Endothelial cell of umbilical vein (primary cell): Measurements from ENCODE around the gene SYNPO2. TPM values are rescaled to one million over a fixed set of nuclear protein-coding genes. Genes with fewer than 3 reads are reported as not detected.
A peak's percentile ranks its signal among the peaks of the same experiment; 100 is the strongest.

ENCODE experiments used
- BruUV-seq: library from RNA; stranded (reverse); fragments of 400-500 nt; replicated peaks from 2 replicates; lab custom pipeline; 2021; lab: Mats Ljungman, UMichigan
- CTCF ChIA-PET: fragments of 300-600, 350-600 bp; sonication (Branson Sonifier 250); formaldehyde crosslinking; loops from one replicate; lab custom pipeline; 2021; ENCODE audit warnings: antibody characterized with exemption, inconsistent platforms; lab: Charles Lee
- POLR2A ChIA-PET: fragments of 300-600, 350-600 bp; sonication (Branson Sonifier 250); formaldehyde crosslinking; loops from one replicate; lab custom pipeline; 2021; ENCODE audit warnings: antibody characterized with exemption, inconsistent platforms; lab: Charles Lee
- DNase-seq: peaks from one replicate; pipeline ENCODE4 v3.0.0-alpha.2; 2011; ENCODE audit warnings: low read depth, low spot score
- FAIRE-seq: peaks from 2 replicates; lab custom pipeline; 2011; peaks lifted over from hg19 to GRCh38; lab: Jason Lieb, UNC
- H2AFZ ChIP-seq: 2 replicates; pipeline ENCODE4 v1.6.0; 2012; ENCODE audit warnings: low read depth, low read length, control low read depth, inconsistent platforms
- H3K27ac ChIP-seq: 2 replicates; pipeline ENCODE4 v1.5.1; 2011; ENCODE audit warnings: low read depth, mild to moderate bottlenecking, control low read depth, low read length, moderate library complexity; ENCODE audit not compliant: insufficient read depth
- H3K27me3 ChIP-seq, 2 experiments: 2 replicates each; pipeline versions ENCODE4 v1.6.0 to v1.6.1; 2011; ENCODE audit warnings: low read length in 2 of 2, mixed read lengths in 1 of 2; ENCODE audit not compliant: control insufficient read depth in 2 of 2, insufficient read depth in 2 of 2
- H3K36me3 ChIP-seq, 2 experiments: 2 replicates in 1 of 2; 3 replicates in 1 of 2; pipeline ENCODE4 v1.5.1; 2011; ENCODE audit warnings: low read length in 2 of 2, mild to moderate bottlenecking in 1 of 2, moderate library complexity in 1 of 2; ENCODE audit not compliant: control insufficient read depth in 2 of 2, insufficient read depth in 2 of 2; ENCODE audit errors: extremely low read depth in 1 of 2
- H3K4me1 ChIP-seq: 3 replicates; pipeline ENCODE4 v1.5.1; 2011; ENCODE audit warnings: mild to moderate bottlenecking, low read length; ENCODE audit not compliant: control insufficient read depth, insufficient read depth; ENCODE audit errors: extremely low read depth
- H3K4me2 ChIP-seq: 2 replicates; pipeline ENCODE4 v1.6.1; 2011; ENCODE audit warnings: low read length, control low read depth, mixed read lengths; ENCODE audit not compliant: insufficient read depth
- H3K4me3 ChIP-seq, 3 experiments: fragments of 200-600 bp in 1 of 3; sonication (generic), shearing (Covaris generic) in 1 of 3; replicated peaks in 1 of 3; 2 replicates each; pipeline ENCODE4 v1.5.1; 2011 to 2016; ENCODE audit warnings: control low read depth in 3 of 3, low read length in 3 of 3, mild to moderate bottlenecking in 2 of 3, inconsistent platforms in 1 of 3, low read depth in 1 of 3, moderate library complexity in 1 of 3; ENCODE audit not compliant: insufficient read depth in 1 of 3
- H3K79me2 ChIP-seq: 2 replicates; pipeline ENCODE4 v1.6.0; 2012; ENCODE audit warnings: low read length, inconsistent platforms; ENCODE audit not compliant: control insufficient read depth, insufficient read depth
- H3K9ac ChIP-seq: replicated peaks from 2 replicates; pipeline ENCODE3; 2011; ENCODE audit warnings: low read length, control low read depth; ENCODE audit not compliant: insufficient read depth; ENCODE audit errors: extremely low read depth
- H3K9me1 ChIP-seq: replicated peaks from 3 replicates; pipeline ENCODE4 v1.6.0; 2011; ENCODE audit warnings: mild to moderate bottlenecking, low read length; ENCODE audit not compliant: control insufficient read depth, insufficient read depth; ENCODE audit errors: extremely low read depth
- H3K9me3 ChIP-seq: replicated peaks from 2 replicates; pipeline ENCODE4 v1.5.1; 2012; ENCODE audit warnings: low read length, inconsistent platforms; ENCODE audit not compliant: control insufficient read depth, insufficient read depth
- H4K20me1 ChIP-seq: replicated peaks from 2 replicates; pipeline ENCODE3; 2011; ENCODE audit warnings: mild to moderate bottlenecking, low read length; ENCODE audit not compliant: control insufficient read depth, insufficient read depth; ENCODE audit errors: extremely low read depth
- CTCF ChIP-seq, 2 donors: IDR thresholded peaks; 1 replicate in 1 of 2; 2 replicates in 1 of 2; pipeline ENCODE4 v1.5.1; 2011; ENCODE audit warnings: low read length in 2 of 2, mild to moderate bottlenecking in 2 of 2, moderate library complexity in 2 of 2, control low read depth in 1 of 2, inconsistent platforms in 1 of 2, low read depth in 1 of 2; ENCODE audit not compliant: insufficient read depth in 1 of 2; ENCODE audit errors: extremely low read depth in 1 of 2
- EZH2 ChIP-seq: IDR thresholded peaks from 2 replicates; pipeline ENCODE4 v1.6.1; 2012; ENCODE audit warnings: borderline replicate concordance, low read depth, mild to moderate bottlenecking, moderate library complexity, low read length, inconsistent platforms; ENCODE audit not compliant: severe bottlenecking
- FOS ChIP-seq: IDR thresholded peaks from 2 replicates; pipeline ENCODE4 v1.6.1; 2011; ENCODE audit warnings: mild to moderate bottlenecking, low read length, moderate library complexity, borderline replicate concordance; ENCODE audit not compliant: insufficient read depth
- GATA2 ChIP-seq: IDR thresholded peaks from 2 replicates; pipeline ENCODE4 v1.7.0; 2011; ENCODE audit warnings: low read depth, mild to moderate bottlenecking, moderate library complexity, mixed read lengths, low read length; ENCODE audit not compliant: insufficient read length, insufficient read depth
- JUN ChIP-seq: IDR thresholded peaks from 2 replicates; pipeline ENCODE4 v1.6.1; 2011; ENCODE audit warnings: borderline replicate concordance, low read depth; ENCODE audit not compliant: insufficient read length, insufficient read depth
- MAX ChIP-seq: IDR thresholded peaks from 2 replicates; pipeline ENCODE4 v1.6.1; 2011; ENCODE audit not compliant: insufficient read depth, insufficient read length
- MYC ChIP-seq: IDR thresholded peaks from one replicate; pipeline ENCODE4 v1.6.1; 2011; ENCODE audit warnings: mild to moderate bottlenecking, low read depth, low read length
- POLR2A ChIP-seq: IDR thresholded peaks from 2 replicates; pipeline ENCODE4 v1.6.1; 2012; ENCODE audit warnings: low read depth, mild to moderate bottlenecking, control low read depth, low read length
- POLR2AphosphoS5 ChIP-seq: IDR thresholded peaks from 2 replicates; pipeline ENCODE4 v1.6.1; 2012; ENCODE audit warnings: low read depth, mild to moderate bottlenecking, control low read depth, low read length, moderate library complexity; ENCODE audit not compliant: insufficient read depth
- dilution Hi-C: fragments of 300-500 bp; cut with MboI; formaldehyde crosslinking; loops from one replicate; pipeline ENCODE4 v1.15.0; 2019; ENCODE audit warnings: low sequenced_read_pairs; ENCODE audit not compliant: extremely low pct_ligation_motif_present
- intact Hi-C: fragments of 100-400 bp; cut with micrococcal nuclease; formaldehyde crosslinking; loops from one replicate; pipeline ENCODE4 v1.10.0; 2022
- polyA plus RNA-seq, 4 experiments: library from polyadenylated mRNA; depleted of rRNA in 3 of 4; stranded (reverse) in 3 of 4; unstranded in 1 of 4; fragments of >200 nt; gene quantifications; 2 replicates each; pipeline versions ENCODE4 v1.2.1 to v1.2.3, GENCODE V29; 2011 to 2012; ENCODE audit warnings: missing spikeins in 1 of 4
- total RNA-seq: library from RNA; stranded (reverse); gene quantifications from 2 replicates; pipeline ENCODE4 v1.2.3, GENCODE V29; 2021

The SYNPO2 gene
- total and polyA plus RNA-seq, 2 donors (not counting 3 experiments of a cell fraction or from before 2014, with no cell fraction given), result 0.06 to 0.13 TPM

GRCh38 chr4:119099227-119099810 lies 210.7 kb downstream of the SYNPO2 start:
- no peak for DNase-seq
- Histone ChIP-seq H4K20me1 (no peaks in the 10 kb centered on the region), H3K4me1 (peaks cover 20% of the 10 kb centered on the region), H2AFZ (no peak overlapping the region), H3K27me3 (no peaks in the 10 kb centered on the region), H3K9me1 (no peaks in the 10 kb centered on the region), H3K27ac (no peak overlapping the region), H3K4me2 (no peak overlapping the region), H3K4me3 (no peak overlapping the region), H3K79me2 (no peaks in the 10 kb centered on the region), H3K9me3 (no peaks in the 10 kb centered on the region), H3K9ac (no peak overlapping the region), H3K36me3 (no peaks in the 10 kb centered on the region)
- intact Hi-C loops, result no loop called here
- ChIA-PET CTCF (interaction anchor here (1.0 kb wide), 1 partner anchor 114 kb away, joined by 4 read pairs; no protein-coding TSS in a partner anchor), POLR2A (no interaction called here)
- TF ChIP-seq CTCF (IDR thresholded peaks at IDR 0.05; ENCODE audit: extremely low read depth in 1 of 2, insufficient read depth in 1 of 2, low read depth in 1 of 2, low read length in 2 of 2) (no peak), GATA2 (peak; percentile 36)
- FAIRE-seq, result no peak
- BruUV-seq, result no TSS peak
- dilution Hi-C loops, result no loop called here

- no TSS peak for BruUV-seq
- H3K9me1 ChIP-seq, result no peaks in the 10 kb centered on the region
- H3K27ac ChIP-seq, result no peak overlapping the region
- H4K20me1 ChIP-seq, result no peaks in the 10 kb centered on the region
- no peak for TF ChIP-seq FOS
- no peak for TF ChIP-seq POLR2AphosphoS5
- TF ChIP-seq JUN, result no peak
- no peak for TF ChIP-seq MAX
- no peak for TF ChIP-seq GATA2
- no peak for TF ChIP-seq CTCF (IDR thresholded peaks at IDR 0.05; ENCODE audit: extremely low read depth in 1 of 2, insufficient read depth in 1 of 2, low read depth in 1 of 2, low read length in 2 of 2)
- no peak for TF ChIP-seq POLR2A
- TF ChIP-seq MYC, result no peak
- no peak for TF ChIP-seq EZH2
- dilution Hi-C loops, result no loop called here
- H3K9ac ChIP-seq, result no peak overlapping the region
- no peaks in the 10 kb centered on the region for H3K9me3 ChIP-seq
- CTCF ChIA-PET, result interaction anchor here (1.1 kb wide), 1 partner anchor 14 kb away, joined by 4 read pairs; no protein-coding TSS in a partner anchor
- H2AFZ ChIP-seq, result no peak overlapping the region
- no peaks in the 10 kb centered on the region for H3K79me2 ChIP-seq
- DNase-seq (no peak), FAIRE-seq (no peak)
- intact Hi-C loops, result loop anchor here (10.0 kb wide), 1 partner anchor 266 kb away; the partner anchor contains the start of gene SEC24D
- H3K4me2 ChIP-seq, result no peak overlapping the region
- H3K27me3 ChIP-seq, result no peaks in the 10 kb centered on the region
- peaks cover 28% of the 10 kb centered on the region for H3K4me1 ChIP-seq
- H3K36me3 ChIP-seq, result no peaks in the 10 kb centered on the region
- no peak overlapping the region for H3K4me3 ChIP-seq
- POLR2A ChIA-PET, result no interaction called here
These were observed 212.0 kb downstream of the SYNPO2 start for GRCh38 chr4:119100655-119101054.
